GM21786 (cell line): ENCODE measurements around the gene HOXB7.

Experiments
- ATAC-seq: cut with Tn5 transposase; IDR thresholded peaks from one replicate; pipeline ENCODE4 v1.9.1; 2021; ENCODE audit not compliant: unreplicated experiment

Gene HOXB7

DNA sequence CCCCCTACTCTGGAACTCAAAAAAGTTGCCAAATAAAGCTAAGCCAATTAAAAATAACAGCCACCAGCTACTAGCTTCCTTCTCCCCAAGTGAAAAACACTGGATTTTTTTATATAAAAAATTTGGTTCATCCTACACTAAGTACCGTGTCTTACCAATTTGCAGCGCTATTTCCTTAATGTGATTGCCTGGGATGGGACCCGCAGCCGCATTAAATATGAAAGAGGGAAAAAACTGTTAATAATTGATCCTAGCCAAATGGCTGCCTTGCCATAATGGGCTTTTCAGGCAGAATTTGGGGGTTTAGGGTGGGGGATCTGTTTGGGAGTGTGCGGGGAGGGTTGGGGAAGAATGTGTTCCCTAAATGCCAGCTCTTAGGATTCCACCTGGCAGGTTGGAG lies 13.3 kb upstream of the HOXB7 start:
- no peak for ATAC-seq

DNA sequence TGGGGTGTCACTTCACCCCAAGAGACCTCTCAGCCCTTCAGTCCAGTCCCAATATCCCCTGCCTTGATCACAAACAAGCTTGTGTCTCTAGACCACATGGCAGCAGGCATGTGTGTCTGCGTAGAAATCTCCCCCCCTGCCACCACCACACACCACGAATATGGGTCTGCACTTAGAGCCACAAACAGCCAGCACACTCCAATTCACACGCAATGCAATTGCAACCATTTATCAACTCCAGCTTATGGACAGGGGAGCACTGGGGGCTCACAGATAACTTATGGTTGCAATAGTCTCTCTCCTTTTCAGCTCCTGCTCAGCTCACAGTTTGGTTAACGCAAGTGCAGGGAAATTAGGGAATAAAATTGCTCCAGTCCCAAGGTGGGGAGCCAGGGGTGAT lies 12.8 kb upstream of the HOXB7 start:
- no peak for ATAC-seq

GRCh38 chr17:48622857-48623256 lies 12.0 kb upstream of the HOXB7 start:
- ATAC-seq: no peak

DNA sequence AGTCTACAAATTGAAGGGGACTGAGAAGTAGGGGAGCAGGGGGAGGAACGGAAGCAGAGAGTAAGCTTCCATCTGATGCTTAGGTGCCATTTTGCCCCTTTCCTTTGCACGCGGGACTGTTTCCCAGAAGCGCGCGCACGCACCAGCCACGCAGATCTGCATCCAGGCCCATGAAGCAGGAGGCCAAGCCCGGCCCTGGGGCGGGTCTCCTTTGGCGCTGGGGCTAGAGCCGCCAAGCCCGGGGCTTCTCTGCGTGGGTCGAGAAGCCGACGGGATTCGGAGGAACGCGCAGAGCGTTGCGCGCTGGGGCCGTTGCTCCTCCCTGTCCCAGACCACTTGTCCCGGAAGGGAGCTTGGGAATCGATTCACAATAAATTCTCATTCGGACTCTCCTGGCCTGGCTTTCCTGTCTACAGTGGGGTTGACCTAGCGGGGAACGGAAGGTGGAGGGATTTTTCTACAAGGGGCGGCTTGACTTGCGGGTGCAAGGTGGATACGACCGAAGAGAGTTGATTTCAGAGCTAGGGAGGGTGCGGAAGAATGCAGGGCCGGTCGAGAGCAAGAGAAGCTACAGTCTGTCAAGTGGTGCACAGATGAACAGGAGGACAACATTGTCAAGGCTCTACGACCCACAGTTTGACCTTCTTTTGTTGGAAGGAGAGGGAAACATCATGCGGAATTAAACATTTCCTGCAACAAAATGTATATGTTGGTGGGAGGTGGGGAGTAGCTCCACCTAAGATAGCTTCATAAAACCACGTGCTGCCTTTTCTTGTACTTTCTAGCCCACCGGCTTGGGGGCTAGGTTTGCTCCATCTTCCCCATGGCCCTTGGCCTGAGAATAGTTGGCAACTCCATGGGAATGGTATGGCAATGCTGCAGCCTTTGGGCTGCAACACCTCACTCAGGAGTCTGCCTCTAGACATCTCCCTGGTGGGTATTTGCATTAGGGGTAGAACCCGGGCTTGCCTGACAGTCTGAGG lies 10.9 kb upstream of the HOXB7 start:
- no peak for ATAC-seq

DNA sequence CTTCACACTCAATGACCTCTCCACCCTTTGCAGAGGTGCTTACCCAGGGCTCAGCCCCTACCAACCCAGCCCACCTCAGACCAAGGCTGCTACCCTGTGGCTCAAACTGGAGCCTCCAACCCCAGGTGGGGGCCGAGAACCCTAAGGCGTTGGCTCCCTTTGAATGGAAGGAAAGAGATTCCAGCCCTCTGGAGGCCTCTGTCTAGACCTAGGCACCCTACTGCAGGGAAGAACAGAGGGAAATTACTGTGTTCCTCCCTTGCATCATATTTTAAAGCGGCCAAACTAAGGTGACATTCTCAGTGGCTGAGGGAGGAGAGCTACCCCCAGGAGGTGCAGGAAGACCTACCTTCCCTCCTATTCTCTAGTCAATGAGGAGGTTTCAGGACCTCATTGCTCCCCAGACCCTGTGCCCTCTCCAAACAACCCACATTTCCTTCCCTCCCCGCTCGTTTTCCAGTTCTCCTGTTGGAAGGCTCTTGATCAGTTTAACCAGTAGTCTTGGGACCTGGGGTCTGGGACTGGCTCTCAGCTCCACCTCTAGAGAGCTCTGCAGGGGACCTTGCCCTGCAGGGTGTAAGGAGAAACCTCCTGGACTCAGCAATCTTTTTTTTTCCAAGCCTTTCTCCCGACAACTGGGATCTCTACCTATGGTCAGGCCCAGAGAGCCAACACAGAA lies 9.8 kb upstream of the HOXB7 start:
- no peak for ATAC-seq

DNA sequence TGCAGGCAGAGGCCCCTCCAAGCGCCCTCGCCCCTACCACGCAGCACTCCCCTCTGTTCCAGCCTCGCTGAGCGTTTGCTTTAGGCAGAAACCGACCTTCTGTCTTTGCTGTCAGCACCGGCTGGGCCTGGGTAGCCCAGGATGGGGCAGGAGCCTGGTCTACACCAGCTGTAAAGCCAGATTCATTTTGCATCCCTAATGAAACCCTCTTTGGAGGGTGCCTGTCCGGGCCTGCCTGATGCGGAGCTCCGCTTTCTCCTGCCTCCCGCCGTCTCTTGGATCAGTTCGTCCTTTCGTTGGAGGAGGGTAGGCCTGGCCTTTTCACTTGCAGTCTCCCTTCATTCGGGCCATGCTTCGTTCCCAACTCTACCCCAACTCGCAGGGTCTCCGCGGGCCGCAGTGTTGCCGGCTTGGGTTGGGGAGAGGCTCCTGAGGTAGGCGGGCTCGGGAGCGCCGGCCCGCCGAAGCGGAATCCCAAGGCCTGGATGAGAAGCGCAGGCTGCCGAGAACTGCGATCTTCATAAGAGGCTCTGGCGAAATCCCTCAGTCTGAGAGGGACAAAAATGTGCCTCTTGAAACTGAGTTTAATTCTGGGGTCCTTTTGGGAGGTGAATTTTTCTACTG lies 9.1 kb upstream of the HOXB7 start:
- no peak for ATAC-seq

GRCh38 chr17:48618256-48618896 lies 7.6 kb upstream of the HOXB7 start:
- no peak for ATAC-seq

- no peak for ATAC-seq
These were observed 6.8 kb upstream of the HOXB7 start for GRCh38 chr17:48617471-48618255.

GRCh38 chr17:48616717-48617470 lies 6.1 kb upstream of the HOXB7 start:
- no peak for ATAC-seq

- ATAC-seq: no peak
These were observed 5.3 kb upstream of the HOXB7 start for GRCh38 chr17:48615963-48616716.

GRCh38 chr17:48615047-48615962 lies 4.5 kb upstream of the HOXB7 start, which contains the start of gene HOXB8:
Gene HOXB8, minus strand, starts transcription at chr17:48615292. Its CDS starts 588 bp downstream, at chr17:48614704.
- no peak for ATAC-seq

- ATAC-seq: no peak
These were observed 3.3 kb upstream of the HOXB7 start for GRCh38 chr17:48613862-48614694.

- ATAC-seq: no peak
These were observed 2.3 kb upstream of the HOXB7 start for GRCh38 chr17:48612854-48613691.

DNA sequence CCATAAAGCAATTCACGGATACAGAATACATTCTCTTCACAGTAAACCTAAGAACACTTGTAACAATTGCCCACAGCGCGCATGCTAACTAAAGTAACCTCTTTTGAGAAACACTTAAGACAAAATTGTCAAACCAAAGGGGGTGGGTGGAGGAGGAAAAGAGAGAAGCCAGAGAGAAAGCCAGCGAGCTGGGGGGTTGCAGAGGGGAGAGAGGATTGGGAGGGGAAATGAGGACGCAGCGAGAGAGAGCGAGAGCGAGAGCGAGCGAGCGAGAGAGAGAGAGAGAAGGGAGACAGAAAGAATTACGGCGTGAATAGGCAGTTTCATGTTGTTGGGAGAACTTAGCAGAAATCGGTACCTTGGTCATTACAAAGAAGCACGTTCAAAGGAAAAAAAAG lies 1.6 kb upstream of the HOXB7 start:
- no peak for ATAC-seq

GRCh38 chr17:48611681-48612455 lies 1.1 kb upstream of the HOXB7 start:
- no peak for ATAC-seq
